Measurements from ENCODE around the gene RAPH1. TPM values are rescaled to one million over a fixed set of nuclear protein-coding genes. Genes with fewer than 3 reads are reported as not detected.

RAPH1 gene
- total RNA-seq, 1 donor from 2014 or later, result 50.4 TPM

- H3K27ac ChIP-seq (ENCODE audit: low read depth, low read length), result peak overlapping the region; percentile 19
- H3K4me3 Mint-ChIP-seq (ENCODE audit: unreplicated experiment), result no peak overlapping the region
- H3K9me3 Mint-ChIP-seq (ENCODE audit: unreplicated experiment), result peaks cover 2% of the 10 kb centered on the region
These were observed 134.1 kb downstream of the RAPH1 start for GRCh38 chr2:203400805-203401585.

GRCh38 chr2:203399031-203399430 is 136.1 kb downstream of the RAPH1 start:
- no peak overlapping the region for H3K4me2 ChIP-seq (ENCODE audit: low read length)
- peaks cover 25% of the 10 kb centered on the region for H3K4me1 ChIP-seq (ENCODE audit: insufficient read depth, low read length)
- no peaks in the 10 kb centered on the region for H3K9me3 ChIP-seq (ENCODE audit: insufficient read depth, low read depth, low read length)
- FAIRE-seq (peak; percentile 29), DNase-seq (ENCODE audit: low read depth) (peak; percentile 35)
- Mint-ChIP-seq H3K36me3 (ENCODE audit: low read depth, unreplicated experiment) (peaks cover 5% of the 10 kb centered on the region), H3K27me3 (ENCODE audit: low read depth, unreplicated experiment) (no peaks in the 10 kb centered on the region), H3K27ac (ENCODE audit: unreplicated experiment) (no peak overlapping the region), H3K4me3 (ENCODE audit: unreplicated experiment) (no peak overlapping the region), H3K4me1 (ENCODE audit: low read depth, unreplicated experiment) (peaks cover 10% of the 10 kb centered on the region), H3K9me3 (ENCODE audit: unreplicated experiment) (peaks cover 2% of the 10 kb centered on the region)
- H2AFZ ChIP-seq (ENCODE audit: low read depth, low read length), result no peak overlapping the region
- H3K27me3 ChIP-seq (ENCODE audit: insufficient read depth, low read length), result no peaks in the 10 kb centered on the region
- H3K79me2 ChIP-seq (ENCODE audit: insufficient read depth, low read length), result peaks cover 3% of the 10 kb centered on the region
- TF ChIP-seq EZH2 (IDR thresholded peaks at IDR 0.05; ENCODE audit: insufficient read depth, low read length) (no peak), CTCF (IDR thresholded peaks at IDR 0.05; ENCODE audit: insufficient read depth, low read depth, low read length) (no peak)
- no peak overlapping the region for H3K4me3 ChIP-seq (ENCODE audit: insufficient read depth, low read depth, low read length)
- peaks cover 2% of the 10 kb centered on the region for H3K36me3 ChIP-seq (ENCODE audit: insufficient read depth, low read length)
- H3K27ac ChIP-seq (ENCODE audit: low read depth, low read length), result no peak overlapping the region
- H3K9ac ChIP-seq (ENCODE audit: low read length), result no peak overlapping the region
- H4K20me1 ChIP-seq (ENCODE audit: insufficient read depth, low read length), result no peaks in the 10 kb centered on the region

More at GRCh38 chr2:203400805-203401585, 134.1 kb downstream of the RAPH1 start:
- Histone ChIP-seq H3K4me1 (ENCODE audit: insufficient read depth, low read length) (peaks cover 30% of the 10 kb centered on the region), H4K20me1 (ENCODE audit: insufficient read depth, low read length) (no peaks in the 10 kb centered on the region), H3K79me2 (ENCODE audit: insufficient read depth, low read length) (peaks cover 3% of the 10 kb centered on the region), H3K9me3 (ENCODE audit: insufficient read depth, low read depth, low read length) (no peaks in the 10 kb centered on the region), H3K27me3 (ENCODE audit: insufficient read depth, low read length) (no peaks in the 10 kb centered on the region), H2AFZ (ENCODE audit: low read depth, low read length) (no peak overlapping the region), H3K9ac (ENCODE audit: low read length) (no peak overlapping the region), H3K4me2 (ENCODE audit: low read length) (peak overlapping the region; percentile 64), H3K4me3 (ENCODE audit: insufficient read depth, low read depth, low read length) (no peak overlapping the region), H3K36me3 (ENCODE audit: insufficient read depth, low read length) (peaks cover 2% of the 10 kb centered on the region)
- peaks cover 8% of the 10 kb centered on the region for H3K36me3 Mint-ChIP-seq (ENCODE audit: low read depth, unreplicated experiment)
- no peaks in the 10 kb centered on the region for H3K27me3 Mint-ChIP-seq (ENCODE audit: low read depth, unreplicated experiment)
- peak overlapping the region; percentile 47 for H3K27ac Mint-ChIP-seq (ENCODE audit: unreplicated experiment)
- TF ChIP-seq EZH2 (IDR thresholded peaks at IDR 0.05; ENCODE audit: insufficient read depth, low read length) (no peak), CTCF (IDR thresholded peaks at IDR 0.05; ENCODE audit: insufficient read depth, low read depth, low read length) (no peak)
- H3K4me1 Mint-ChIP-seq (ENCODE audit: low read depth, unreplicated experiment), result peaks cover 12% of the 10 kb centered on the region
- peak; percentile 49 for DNase-seq (ENCODE audit: low read depth)
- no peak for FAIRE-seq

- no peak for FAIRE-seq
- H3K27ac ChIP-seq (ENCODE audit: low read depth, low read length), result no peak overlapping the region
- H3K36me3 Mint-ChIP-seq (ENCODE audit: low read depth, unreplicated experiment), result peaks cover 5% of the 10 kb centered on the region
- no peak for DNase-seq (ENCODE audit: low read depth)
- peaks cover 6% of the 10 kb centered on the region for H3K4me1 Mint-ChIP-seq (ENCODE audit: low read depth, unreplicated experiment)
- no peak overlapping the region for H3K9ac ChIP-seq (ENCODE audit: low read length)
- H3K4me2 ChIP-seq (ENCODE audit: low read length), result no peak overlapping the region
- no peaks in the 10 kb centered on the region for H3K9me3 ChIP-seq (ENCODE audit: insufficient read depth, low read depth, low read length)
- peak overlapping the region; percentile 63 for H3K27ac Mint-ChIP-seq (ENCODE audit: unreplicated experiment)
- TF ChIP-seq CTCF (IDR thresholded peaks at IDR 0.05; ENCODE audit: insufficient read depth, low read depth, low read length) (peak; percentile 25), EZH2 (IDR thresholded peaks at IDR 0.05; ENCODE audit: insufficient read depth, low read length) (no peak)
- peaks cover 2% of the 10 kb centered on the region for H3K36me3 ChIP-seq (ENCODE audit: insufficient read depth, low read length)
- peaks cover 2% of the 10 kb centered on the region for H3K9me3 Mint-ChIP-seq (ENCODE audit: unreplicated experiment)
- H3K27me3 ChIP-seq (ENCODE audit: insufficient read depth, low read length), result no peaks in the 10 kb centered on the region
- peaks cover 8% of the 10 kb centered on the region for H3K4me1 ChIP-seq (ENCODE audit: insufficient read depth, low read length)
- H3K4me3 ChIP-seq (ENCODE audit: insufficient read depth, low read depth, low read length), result no peak overlapping the region
- H3K4me3 Mint-ChIP-seq (ENCODE audit: unreplicated experiment), result no peak overlapping the region
- no peaks in the 10 kb centered on the region for H3K27me3 Mint-ChIP-seq (ENCODE audit: low read depth, unreplicated experiment)
- H2AFZ ChIP-seq (ENCODE audit: low read depth, low read length), result no peak overlapping the region
- H3K79me2 ChIP-seq (ENCODE audit: insufficient read depth, low read length), result peaks cover 3% of the 10 kb centered on the region
- no peaks in the 10 kb centered on the region for H4K20me1 ChIP-seq (ENCODE audit: insufficient read depth, low read length)
These were observed 138.4 kb downstream of the RAPH1 start for GRCh38 chr2:203396667-203397066.
